MM.1S (cell line): ENCODE data around the gene PPP1R3E.
A peak's percentile ranks its signal among the peaks of the same experiment; 100 is the strongest.
"Not testable (repeated sequence)": the region's sequence is repeated elsewhere in the genome, so short reads cannot be mapped to it uniquely, and the experiment has no call there.

Source experiments
- DNase-seq: peaks from one replicate; pipeline ENCODE4 v3.0.0-alpha.2; 2015
- H2AFZ ChIP-seq: fragments of 300-600 bp; sonication (generic); 2 replicates; pipeline ENCODE4 v1.6.0; 2016; ENCODE audit warnings: antibody characterized with exemption, low read length
- H3F3A ChIP-seq: fragments of 300-600 bp; sonication (generic); 2 replicates; pipeline ENCODE4 v1.6.1; 2016; ENCODE audit warnings: mild to moderate bottlenecking, antibody characterized with exemption, low read length, moderate library complexity, mixed read lengths; ENCODE audit not compliant: insufficient read depth
- H3K27ac ChIP-seq: fragments of 300-600 bp; sonication (generic); 2 replicates; pipeline ENCODE4 v1.5.1; 2016; ENCODE audit warnings: mild to moderate bottlenecking, low read length
- H3K27me3 ChIP-seq: fragments of 300-600 bp; sonication (generic); replicated peaks from 2 replicates; pipeline ENCODE4 v1.6.0; 2016; ENCODE audit warnings: low read length; ENCODE audit not compliant: insufficient read depth
- H3K36me3 ChIP-seq: fragments of 300-600 bp; sonication (generic); replicated peaks from 2 replicates; pipeline ENCODE4 v1.6.1; 2016; ENCODE audit warnings: mild to moderate bottlenecking, low read length, mixed read lengths; ENCODE audit not compliant: insufficient read depth
- H3K4me1 ChIP-seq: fragments of 300-600 bp; sonication (generic); 2 replicates; pipeline ENCODE4 v1.6.1; 2016; ENCODE audit warnings: low read length, mixed read lengths
- H3K4me2 ChIP-seq: fragments of 300-600 bp; sonication (generic); 2 replicates; pipeline ENCODE4 v1.6.0; 2016; ENCODE audit warnings: low read depth, low read length
- H3K4me3 ChIP-seq: fragments of 300-600 bp; sonication (generic); 2 replicates; pipeline ENCODE4 v1.5.1; 2016; ENCODE audit warnings: low read length, mixed read lengths
- H3K79me2 ChIP-seq: fragments of 300-600 bp; sonication (generic); 2 replicates; pipeline ENCODE4 v1.6.1; 2016; ENCODE audit warnings: mixed run types, low read length, mixed read lengths
- H3K9ac ChIP-seq: fragments of 300-600 bp; sonication (generic); 2 replicates; pipeline ENCODE4 v1.6.1; 2016; ENCODE audit warnings: low read length, mixed read lengths
- H3K9me2 ChIP-seq: fragments of 300-600 bp; sonication (generic); replicated peaks from 2 replicates; pipeline ENCODE4 v1.6.1; 2016; ENCODE audit warnings: mild to moderate bottlenecking, low read length, mixed read lengths; ENCODE audit not compliant: insufficient read depth
- H3K9me3 ChIP-seq: fragments of 300-600 bp; sonication (generic); replicated peaks from 2 replicates; pipeline ENCODE4 v1.6.1; 2016; ENCODE audit warnings: mild to moderate bottlenecking, low read length, mixed read lengths; ENCODE audit not compliant: insufficient read depth
- H4K20me1 ChIP-seq: fragments of 300-600 bp; sonication (generic); 2 replicates; pipeline ENCODE4 v1.6.1; 2016; ENCODE audit warnings: mild to moderate bottlenecking, low read length, moderate library complexity, mixed read lengths; ENCODE audit not compliant: insufficient read depth
- EZH2 ChIP-seq: fragments of 300-600 bp; sonication (generic); optimal IDR thresholded peaks from 2 replicates; pipeline ENCODE3; 2017; ENCODE audit warnings: low read depth, mild to moderate bottlenecking, antibody characterized with exemption, low read length, mixed read lengths
- EZH2phosphoT487 ChIP-seq: fragments of 300-600 bp; sonication (generic); IDR thresholded peaks from 2 replicates; pipeline ENCODE4 v1.6.1; 2018; ENCODE audit warnings: antibody characterized with exemption, low read length
- TF ChIP-seq, protein P1 (sequence below): fragments of 300-600 bp; sonication (generic); IDR thresholded peaks from 2 replicates; pipeline ENCODE4 v1.5.1; 2016; ENCODE audit warnings: antibody characterized with exemption, low read length, mixed read lengths

Gene PPP1R3E

DNA sequence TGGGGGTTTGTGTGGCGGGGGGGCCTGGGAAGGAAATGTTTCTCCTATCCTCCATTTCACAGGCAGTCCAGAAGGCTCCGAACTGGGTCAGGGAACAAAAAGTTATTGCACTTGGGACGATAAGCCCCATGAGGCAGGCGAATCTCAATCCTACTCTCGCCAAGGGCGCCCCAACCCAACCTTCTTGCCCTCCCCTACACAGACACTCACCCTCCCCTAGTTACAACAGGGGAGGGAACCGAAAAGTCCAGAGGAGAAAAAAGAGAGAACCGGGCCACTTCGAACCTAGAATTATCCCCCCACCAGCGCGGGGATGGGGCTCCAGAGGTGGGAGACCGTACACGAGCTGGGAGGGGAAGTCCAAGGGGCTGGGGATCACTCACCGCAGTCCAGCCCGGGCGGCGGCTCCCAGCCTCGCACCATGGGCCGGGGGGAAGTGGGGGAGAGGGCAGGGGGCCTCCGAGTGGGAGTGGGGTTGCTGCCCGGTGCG lies 17.1 kb downstream of the PPP1R3E start:
- Histone ChIP-seq H3K9ac (peak overlapping the region; percentile 72), H2AFZ (peak overlapping the region; percentile 58), H3K36me3 (no peaks in the 10 kb centered on the region), H3K4me3 (peak overlapping the region; percentile 86), H4K20me1 (no peaks in the 10 kb centered on the region), H3K27me3 (no peaks in the 10 kb centered on the region), H3K9me3 (no peaks in the 10 kb centered on the region), H3K79me2 (peaks cover 19% of the 10 kb centered on the region), H3K4me1 (no peaks in the 10 kb centered on the region; the same call in 1 of the 2 replicates), H3K9me2 (no peaks in the 10 kb centered on the region), H3K4me2 (peak overlapping the region; percentile 54; the same call in 1 of the 2 replicates), H3K27ac (peak overlapping the region; percentile 48; the same call in 1 of the 2 replicates), H3F3A (peaks cover 6% of the 10 kb centered on the region)
- DNase-seq = no peak
- no peak for TF ChIP-seq EZH2phosphoT487
- TF ChIP-seq, protein P1, sequence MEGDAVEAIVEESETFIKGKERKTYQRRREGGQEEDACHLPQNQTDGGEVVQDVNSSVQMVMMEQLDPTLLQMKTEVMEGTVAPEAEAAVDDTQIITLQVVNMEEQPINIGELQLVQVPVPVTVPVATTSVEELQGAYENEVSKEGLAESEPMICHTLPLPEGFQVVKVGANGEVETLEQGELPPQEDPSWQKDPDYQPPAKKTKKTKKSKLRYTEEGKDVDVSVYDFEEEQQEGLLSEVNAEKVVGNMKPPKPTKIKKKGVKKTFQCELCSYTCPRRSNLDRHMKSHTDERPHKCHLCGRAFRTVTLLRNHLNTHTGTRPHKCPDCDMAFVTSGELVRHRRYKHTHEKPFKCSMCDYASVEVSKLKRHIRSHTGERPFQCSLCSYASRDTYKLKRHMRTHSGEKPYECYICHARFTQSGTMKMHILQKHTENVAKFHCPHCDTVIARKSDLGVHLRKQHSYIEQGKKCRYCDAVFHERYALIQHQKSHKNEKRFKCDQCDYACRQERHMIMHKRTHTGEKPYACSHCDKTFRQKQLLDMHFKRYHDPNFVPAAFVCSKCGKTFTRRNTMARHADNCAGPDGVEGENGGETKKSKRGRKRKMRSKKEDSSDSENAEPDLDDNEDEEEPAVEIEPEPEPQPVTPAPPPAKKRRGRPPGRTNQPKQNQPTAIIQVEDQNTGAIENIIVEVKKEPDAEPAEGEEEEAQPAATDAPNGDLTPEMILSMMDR = no peak

DNA sequence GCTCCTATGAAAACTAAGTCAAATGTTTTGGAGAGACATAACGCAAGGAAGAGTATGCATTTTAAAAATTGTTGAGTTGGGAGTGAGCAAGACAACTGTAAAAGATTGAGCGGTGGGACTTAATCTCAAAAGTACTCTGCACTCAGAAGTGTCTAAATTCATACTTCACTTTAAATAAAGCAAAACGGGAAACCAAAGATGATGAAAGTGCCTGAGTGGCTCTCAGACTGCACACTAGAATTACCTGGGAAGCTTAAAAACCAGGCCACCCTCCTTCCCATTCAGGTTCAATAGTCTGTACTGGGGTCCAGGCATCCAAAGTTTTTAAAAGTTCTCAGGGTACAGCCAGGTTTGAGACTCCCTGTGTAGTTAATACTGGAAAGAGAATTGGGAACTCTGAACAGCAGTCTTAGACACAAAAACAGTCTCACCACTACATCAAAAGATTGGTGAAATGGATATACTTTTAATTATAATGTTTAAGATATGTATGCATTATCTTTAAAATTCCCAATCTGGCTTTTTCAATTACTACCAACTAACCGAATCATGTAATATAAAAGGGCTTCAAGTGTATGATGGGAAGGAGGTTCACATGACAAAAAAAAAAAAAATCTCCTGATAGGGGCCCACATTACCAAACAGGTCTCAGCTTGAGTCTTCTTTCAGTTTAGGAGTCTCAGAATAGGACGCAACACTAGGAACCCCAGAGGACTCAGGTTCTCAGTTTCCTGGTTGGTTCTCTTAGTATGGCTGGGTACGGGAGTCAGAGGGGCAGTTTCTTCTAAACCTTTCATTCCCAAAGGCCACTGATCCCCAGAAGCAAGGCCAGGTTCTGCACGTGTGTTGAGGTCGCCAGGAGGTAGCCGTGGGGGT lies 17.8 kb downstream of the PPP1R3E start:
- no peaks in the 10 kb centered on the region; the same call in 1 of the 2 replicates for H3K4me1 ChIP-seq
- H3K9me2 ChIP-seq = no peaks in the 10 kb centered on the region
- H3K27me3 ChIP-seq = no peaks in the 10 kb centered on the region
- peaks cover 6% of the 10 kb centered on the region for H3F3A ChIP-seq
- peak overlapping the region; percentile 86 for H3K4me3 ChIP-seq
- peak; percentile 22 for DNase-seq
- H3K27ac ChIP-seq = peak overlapping the region; percentile 48; the same call in 1 of the 2 replicates
- H3K36me3 ChIP-seq = no peaks in the 10 kb centered on the region
- peak overlapping the region; percentile 54 for H3K4me2 ChIP-seq
- no peaks in the 10 kb centered on the region for H3K9me3 ChIP-seq
- peaks cover 19% of the 10 kb centered on the region for H3K79me2 ChIP-seq
- peak overlapping the region; percentile 58 for H2AFZ ChIP-seq
- no peaks in the 10 kb centered on the region for H4K20me1 ChIP-seq
- TF ChIP-seq, protein P1 = no peak
- TF ChIP-seq EZH2 = no peak
- TF ChIP-seq EZH2phosphoT487 = no peak
- peak overlapping the region; percentile 72; the same call in 1 of the 2 replicates for H3K9ac ChIP-seq

DNA sequence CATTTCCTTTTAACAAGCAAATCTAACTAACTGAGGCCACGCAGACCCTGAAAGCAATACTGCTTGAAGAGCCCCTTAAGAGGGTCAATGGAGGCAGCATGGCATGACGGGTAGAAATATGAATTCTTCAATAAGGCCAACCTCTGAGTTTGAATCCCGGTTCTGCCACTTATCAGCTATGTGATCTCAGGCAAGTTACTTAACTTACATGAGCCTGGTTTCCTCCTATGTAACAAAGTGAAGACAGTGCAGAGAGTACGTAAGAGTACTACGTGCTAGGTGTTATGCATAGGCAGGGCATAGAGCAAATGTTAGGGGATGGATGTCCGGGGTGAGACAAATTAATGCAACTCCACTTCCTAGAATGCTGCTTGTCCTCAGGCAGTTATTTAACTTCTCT lies 21.4 kb downstream of the PPP1R3E start:
- Histone ChIP-seq H3F3A (no peaks in the 10 kb centered on the region; the same call in 1 of the 2 replicates), H4K20me1 (no peaks in the 10 kb centered on the region), H3K4me1 (no peaks in the 10 kb centered on the region; the same call in 1 of the 2 replicates), H3K27me3 (no peaks in the 10 kb centered on the region), H3K4me2 (no peak overlapping the region), H2AFZ (no peak overlapping the region), H3K9me2 (no peaks in the 10 kb centered on the region), H3K27ac (no peak overlapping the region), H3K9ac (no peak overlapping the region), H3K4me3 (no peak overlapping the region), H3K9me3 (no peaks in the 10 kb centered on the region), H3K79me2 (peaks cover 19% of the 10 kb centered on the region), H3K36me3 (no peaks in the 10 kb centered on the region)
- TF ChIP-seq, protein P1 = no peak
- TF ChIP-seq EZH2 (no peak), EZH2phosphoT487 (no peak)
- no peak for DNase-seq

DNA sequence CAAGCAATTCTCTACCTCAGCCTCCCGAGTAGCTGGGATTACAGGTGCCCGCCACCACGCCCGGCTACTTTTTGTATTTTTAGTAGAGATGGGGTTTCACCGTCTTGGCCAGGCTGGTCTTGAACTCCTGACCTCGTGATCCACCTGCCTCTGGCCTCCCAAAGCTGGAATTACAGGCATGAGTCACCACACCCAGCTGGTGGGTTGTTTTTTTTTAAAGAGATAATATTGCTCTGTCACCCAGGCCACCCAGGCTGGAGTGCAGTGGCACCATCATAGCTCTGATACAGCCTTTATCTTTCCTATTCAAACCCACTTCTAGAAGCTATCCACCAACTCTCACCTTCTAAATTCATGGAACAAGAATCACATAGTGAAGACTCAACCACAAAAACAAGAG lies 24.7 kb downstream of the PPP1R3E start:
- not testable (repeated sequence) for H3K36me3 ChIP-seq

More for the DNA sequence above, 24.7 kb downstream of the PPP1R3E start:
- not testable (repeated sequence) for H3K27ac ChIP-seq, H3K9me2 ChIP-seq, DNase-seq, H3K4me2 ChIP-seq, H3K79me2 ChIP-seq, H3F3A ChIP-seq, H3K9me3 ChIP-seq, H2AFZ ChIP-seq, H3K4me1 ChIP-seq, H3K9ac ChIP-seq, H3K27me3 ChIP-seq, H3K4me3 ChIP-seq, H4K20me1 ChIP-seq
